Measurements from ENCODE around the gene SLC35F1. TPM values are rescaled to one million over a fixed set of nuclear protein-coding genes. Genes with fewer than 3 reads are reported as not detected.
"Not testable (repeated sequence)": the region's sequence is repeated elsewhere in the genome, so short reads cannot be mapped to it uniquely, and the experiment has no call there.

Gene SLC35F1
- not detected for total RNA-seq

DNA sequence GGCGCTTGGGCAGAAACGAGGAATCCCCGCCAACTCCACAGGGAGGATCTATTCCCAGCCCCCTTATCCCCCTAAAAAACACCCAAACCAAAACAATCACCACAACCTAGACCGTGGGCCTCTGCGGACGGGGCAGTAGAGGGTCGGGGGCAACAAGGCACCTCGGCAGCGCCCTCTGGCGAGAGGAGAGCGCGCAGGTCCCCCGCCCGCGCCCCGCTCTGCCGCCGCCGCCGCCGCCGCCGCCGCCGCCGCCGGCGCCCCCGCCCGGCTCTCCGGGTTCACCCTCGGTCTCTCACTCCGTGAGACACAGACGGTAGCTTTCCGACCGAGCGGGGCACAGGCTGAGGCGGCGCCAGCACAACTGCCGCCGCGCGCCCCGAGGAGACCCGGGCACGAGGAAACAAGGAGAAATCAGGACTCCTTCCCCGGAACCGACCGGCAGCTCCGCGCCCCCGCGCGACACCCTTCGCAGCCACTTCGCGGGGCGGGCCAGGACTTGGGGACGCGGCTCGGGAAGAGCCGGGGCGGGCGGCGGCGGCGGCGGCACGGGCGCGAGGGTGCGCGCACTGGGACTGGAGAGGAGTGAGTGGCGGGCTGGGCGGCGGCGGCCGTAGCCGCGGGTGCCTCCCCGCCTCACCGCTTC is at the start of gene SLC35F1:
TSS of gene SLC35F1 (plus strand) at position 307 of the 643 bp plus-strand sequence.
- ATAC-seq, result no peak

DNA sequence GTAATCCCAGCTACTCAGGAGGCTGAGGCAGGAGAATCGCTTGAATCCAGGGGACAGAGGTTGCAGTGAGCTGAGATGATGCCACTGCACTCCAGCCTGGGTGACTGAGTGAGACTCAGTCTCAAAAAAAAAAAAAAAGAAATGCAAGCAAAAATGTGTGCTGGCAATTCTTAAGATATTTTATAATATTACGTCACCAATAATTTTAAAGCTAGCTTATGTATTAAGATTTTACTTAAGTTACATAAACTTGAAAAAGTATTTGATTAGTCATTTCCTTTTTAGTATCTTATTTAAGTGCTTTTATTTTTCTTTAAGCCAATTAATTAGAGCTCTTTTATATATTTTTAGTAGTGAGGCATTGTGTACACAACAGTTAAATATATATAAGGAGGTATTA is 48.5 kb upstream of the SLC35F1 start:
- ATAC-seq, result not testable (repeated sequence)

GRCh38 chr6:117861545-117861944 is 45.5 kb upstream of the SLC35F1 start:
- no peak for ATAC-seq

DNA sequence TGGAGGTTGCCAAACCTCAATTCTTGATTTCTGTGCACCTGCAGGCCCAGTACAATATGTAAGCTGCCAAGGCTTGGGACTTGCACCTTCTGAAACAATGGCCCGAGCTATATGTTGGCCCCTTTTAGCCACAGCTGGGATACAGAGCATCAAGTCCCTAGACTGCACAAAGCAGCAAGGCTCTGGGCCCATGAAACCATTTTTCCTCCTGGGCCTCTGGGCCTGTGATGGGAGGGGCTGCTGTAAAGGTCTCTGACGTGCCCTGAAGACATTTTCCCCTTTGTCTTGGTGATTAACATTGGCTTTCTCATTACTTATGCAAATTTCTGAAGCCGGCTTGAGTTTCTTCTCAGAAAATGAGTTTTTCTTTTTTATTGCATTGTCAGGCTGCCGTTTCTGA is 40.5 kb upstream of the SLC35F1 start:
- ATAC-seq, result no peak

DNA sequence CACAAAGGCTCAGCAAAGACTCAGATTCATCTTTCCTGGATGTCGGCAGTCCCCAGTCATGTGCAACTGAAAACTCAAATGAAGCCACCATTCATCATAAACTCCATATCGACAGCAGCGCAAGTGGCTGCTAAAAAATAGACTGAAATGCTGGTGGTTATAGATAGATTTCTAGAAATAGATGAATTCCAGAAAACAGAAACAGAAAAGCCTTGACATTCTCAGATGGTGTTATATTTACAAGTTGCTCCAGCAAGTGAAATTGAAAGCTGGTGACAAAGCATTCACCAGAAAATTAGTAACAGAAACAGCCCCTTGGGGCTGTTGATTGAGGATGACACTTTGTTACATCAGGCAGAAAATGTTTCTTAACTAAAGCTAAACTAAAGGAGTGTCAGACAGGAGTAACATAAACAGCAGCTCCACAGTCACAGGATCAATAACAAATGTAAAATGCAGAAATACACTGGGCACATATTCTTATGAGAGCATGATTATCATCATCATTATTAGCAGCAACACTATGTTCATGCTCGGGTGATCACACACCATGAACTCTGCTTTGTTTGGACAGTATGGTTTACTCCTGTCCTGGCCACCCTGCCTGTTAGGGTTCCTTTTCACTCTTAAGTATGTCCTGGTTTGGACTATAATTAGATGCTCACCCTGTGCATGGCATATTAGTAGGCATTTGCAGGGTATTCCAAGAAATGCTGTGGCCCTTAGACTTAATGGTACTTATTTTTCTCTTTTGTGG is 36.4 kb upstream of the SLC35F1 start:
- no peak for ATAC-seq

GRCh38 chr6:117880824-117881223 is 26.2 kb upstream of the SLC35F1 start:
- ATAC-seq, result no peak

DNA sequence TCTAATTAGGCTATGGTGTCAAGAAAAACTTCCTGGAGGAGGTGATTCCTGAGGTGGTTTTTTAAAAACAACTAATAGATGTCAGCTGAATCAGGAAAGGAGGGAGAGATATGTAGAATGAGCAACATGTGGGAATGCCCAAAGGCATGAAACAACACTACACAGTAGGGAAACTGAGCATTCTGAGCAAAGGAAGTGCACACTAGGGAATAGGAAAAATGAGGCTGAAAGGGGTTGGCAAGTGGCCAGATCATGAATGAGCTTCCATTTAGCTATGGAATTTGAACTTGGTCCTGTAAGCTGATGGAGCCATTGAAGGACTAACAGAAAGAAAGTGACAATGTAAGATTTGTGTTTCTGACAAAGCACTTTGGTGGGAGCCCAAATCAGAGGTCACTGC is 16.9 kb upstream of the SLC35F1 start:
- ATAC-seq, result no peak

DNA sequence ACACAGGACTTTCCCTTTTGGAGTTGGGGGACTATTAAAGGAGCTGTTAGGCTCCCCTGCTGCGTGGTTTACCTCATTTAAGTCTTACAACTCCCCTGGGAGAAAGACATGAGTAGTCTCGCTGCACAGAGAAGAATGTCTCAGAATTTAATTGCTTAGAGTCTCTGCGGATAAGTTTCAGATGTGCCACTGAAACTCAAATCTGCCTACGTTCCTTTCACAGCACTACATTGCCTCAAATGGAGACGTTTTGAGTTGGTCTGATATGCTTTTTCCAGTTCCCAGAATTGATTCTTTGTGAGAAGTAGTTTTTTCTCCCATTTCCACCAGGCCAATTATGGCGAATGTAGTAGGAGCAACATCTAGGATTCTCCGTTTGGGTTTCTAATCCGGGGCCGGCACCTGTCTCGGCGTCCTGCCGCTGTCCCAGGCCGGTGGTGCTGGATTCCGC is 532 bp upstream of the SLC35F1 start:
- ATAC-seq, result no peak

DNA sequence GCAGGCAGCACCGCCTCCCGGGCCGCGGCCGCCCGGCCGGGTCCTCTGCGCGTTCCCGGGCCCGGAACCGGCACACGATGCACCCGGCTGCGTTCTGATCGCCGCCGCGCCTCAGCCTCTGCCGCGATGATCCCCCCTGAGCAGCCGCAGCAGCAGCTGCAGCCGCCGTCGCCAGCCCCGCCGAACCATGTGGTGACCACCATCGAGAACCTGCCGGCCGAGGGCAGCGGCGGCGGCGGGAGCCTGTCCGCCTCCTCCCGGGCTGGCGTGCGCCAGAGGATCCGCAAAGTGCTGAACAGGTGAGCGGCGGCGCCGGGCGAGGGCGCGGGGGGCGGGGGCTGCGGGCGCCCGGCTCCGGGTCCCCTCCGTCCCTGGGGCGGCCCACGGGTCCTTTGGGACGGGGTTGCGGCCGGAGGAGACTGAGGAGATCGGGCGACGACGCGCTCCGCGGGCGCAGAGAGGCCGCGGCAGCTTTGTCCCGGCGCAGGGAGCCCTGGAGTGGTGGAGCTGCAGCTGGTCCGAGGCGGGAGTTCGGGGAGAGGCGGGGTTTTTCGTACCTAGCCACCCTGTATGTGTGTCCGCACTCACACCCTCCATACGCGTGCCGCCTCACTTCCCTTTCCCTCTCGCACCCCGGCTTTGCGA is 659 bp downstream of the SLC35F1 start:
- peak; percentile 23 for ATAC-seq

- no peak for ATAC-seq
These were observed 1.4 kb downstream of the SLC35F1 start for GRCh38 chr6:117908246-117909068.

DNA sequence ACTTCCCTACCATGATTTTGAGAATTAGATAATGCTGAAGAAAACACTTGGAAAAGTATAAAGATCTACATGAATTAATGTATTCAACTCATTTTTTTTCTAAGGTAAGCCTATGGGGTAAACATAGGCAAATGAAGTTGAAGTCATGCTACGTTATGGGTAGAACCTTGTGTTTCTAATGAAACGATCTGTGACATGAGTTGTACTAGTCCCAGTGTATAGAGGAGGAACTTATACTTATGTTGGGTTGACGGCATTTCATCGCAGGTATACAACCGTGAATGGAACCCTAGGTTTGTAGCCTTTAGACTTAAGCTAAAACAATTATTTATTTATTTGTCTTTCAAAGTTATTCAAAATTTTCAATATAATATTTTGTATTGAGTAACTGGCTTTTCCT is 2.6 kb downstream of the SLC35F1 start:
- ATAC-seq, result no peak

DNA sequence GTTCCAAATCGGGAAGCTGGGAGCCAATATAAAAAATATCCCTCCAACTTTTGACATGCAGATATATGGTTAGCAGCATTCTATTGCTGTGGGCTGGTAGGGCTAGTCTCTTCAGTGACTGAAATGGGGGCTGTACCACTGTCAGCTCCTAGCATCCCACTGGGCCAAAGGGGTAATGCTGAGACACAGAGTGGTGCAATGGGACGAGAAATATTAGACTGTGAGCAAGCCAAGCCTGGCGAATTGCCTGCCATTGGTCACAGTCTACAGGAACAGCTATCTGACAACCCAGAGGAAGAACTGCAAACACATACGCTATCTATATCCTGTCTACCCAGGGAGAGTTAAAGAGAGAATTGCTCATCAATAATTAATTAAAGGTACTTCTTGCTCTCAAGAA is 3.5 kb downstream of the SLC35F1 start:
- ATAC-seq, result no peak

DNA sequence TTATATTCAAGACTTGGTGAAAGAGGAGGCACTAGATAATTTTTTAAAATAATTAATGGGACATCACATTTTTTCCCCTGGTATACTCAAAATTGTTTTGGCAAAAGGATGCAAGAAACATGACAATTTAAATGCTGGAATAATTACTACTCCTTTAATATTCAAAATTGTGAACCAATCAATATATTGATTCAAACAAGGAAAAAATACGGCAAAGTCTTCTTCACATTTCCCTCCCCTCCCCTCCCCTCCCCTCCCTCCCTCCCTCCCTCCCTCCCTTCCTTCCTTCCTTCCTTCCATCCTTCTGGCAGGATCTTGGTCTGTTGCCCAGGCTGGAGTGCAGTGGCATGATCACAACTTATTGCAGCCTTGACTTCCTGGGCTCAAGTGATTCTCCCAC is 4.1 kb downstream of the SLC35F1 start:
- no peak for ATAC-seq

GRCh38 chr6:117911660-117912059 is 4.6 kb downstream of the SLC35F1 start:
- ATAC-seq, result no peak

DNA sequence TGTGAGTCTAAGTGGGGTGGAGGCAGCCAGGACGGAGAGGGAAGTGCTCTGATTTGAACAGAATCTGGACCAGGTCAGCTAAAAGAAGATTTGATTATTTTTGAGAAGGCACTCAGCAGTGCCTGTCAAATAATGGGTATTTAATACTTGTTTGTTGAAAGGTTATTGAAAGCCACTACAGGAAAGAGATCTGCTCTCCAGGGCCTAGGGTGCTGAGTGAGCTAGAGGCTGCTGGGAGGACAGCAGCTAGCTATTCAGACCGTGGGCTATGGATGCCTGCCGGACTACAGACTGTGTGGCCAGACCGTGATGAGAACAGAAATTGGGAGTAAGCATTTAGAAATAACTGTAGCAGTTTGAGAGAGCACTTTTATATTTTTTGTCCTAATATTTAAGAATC is 8.8 kb downstream of the SLC35F1 start:
- ATAC-seq, result no peak

GRCh38 chr6:117916483-117916882 is 9.4 kb downstream of the SLC35F1 start:
- ATAC-seq, result no peak

GRCh38 chr6:117917176-117917575 is 10.1 kb downstream of the SLC35F1 start:
- ATAC-seq, result no peak

- ATAC-seq, result no peak
These were observed 11.4 kb downstream of the SLC35F1 start for GRCh38 chr6:117918454-117918853.

- ATAC-seq, result no peak
These were observed 12.2 kb downstream of the SLC35F1 start for GRCh38 chr6:117919275-117919674.

DNA sequence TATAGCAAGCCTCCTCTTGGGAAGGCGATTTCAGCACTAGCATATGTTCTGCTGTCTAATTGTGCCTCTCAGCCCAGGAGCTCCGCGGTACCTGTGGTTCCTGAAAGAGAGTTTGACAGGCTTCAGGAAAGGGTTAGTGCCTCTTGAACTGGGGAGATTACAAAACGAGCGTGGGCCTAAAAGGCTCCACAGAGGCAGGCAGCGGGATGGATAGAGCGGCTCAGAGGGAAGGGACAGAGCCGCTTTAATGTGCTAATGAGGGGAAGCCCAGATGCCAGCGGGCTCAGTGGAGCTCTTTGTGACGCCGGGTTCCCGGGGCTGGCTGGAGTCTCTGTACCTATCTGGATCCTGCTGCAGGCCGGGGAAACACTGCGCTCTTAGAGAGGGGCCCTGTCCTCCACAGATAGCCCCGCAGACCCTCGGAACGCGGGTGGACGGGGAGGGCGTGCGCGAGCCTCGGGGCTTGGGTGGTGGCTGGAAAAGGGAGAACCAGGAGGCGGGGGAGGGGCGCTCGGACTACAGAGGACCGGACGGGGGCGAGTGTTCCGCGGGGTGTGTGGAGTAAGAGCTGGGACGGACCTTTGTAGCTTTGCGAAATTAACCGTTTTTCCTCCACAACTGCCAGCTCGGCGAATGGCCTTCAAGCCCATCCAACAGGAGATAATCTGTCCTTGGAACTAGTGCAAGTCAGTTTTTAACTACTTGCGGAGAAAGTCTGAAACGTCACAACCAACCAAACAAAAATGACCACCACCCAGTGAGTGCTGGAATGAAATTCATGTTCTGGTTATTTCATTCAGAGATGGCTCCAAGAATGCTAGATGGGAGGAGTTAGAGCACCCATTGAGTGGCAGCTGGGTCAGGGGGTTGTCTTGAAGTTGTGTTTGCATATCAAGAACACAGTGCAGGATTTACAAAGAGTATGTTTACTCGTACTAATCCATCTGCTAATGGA is 13.0 kb downstream of the SLC35F1 start:
- ATAC-seq, result no peak

DNA sequence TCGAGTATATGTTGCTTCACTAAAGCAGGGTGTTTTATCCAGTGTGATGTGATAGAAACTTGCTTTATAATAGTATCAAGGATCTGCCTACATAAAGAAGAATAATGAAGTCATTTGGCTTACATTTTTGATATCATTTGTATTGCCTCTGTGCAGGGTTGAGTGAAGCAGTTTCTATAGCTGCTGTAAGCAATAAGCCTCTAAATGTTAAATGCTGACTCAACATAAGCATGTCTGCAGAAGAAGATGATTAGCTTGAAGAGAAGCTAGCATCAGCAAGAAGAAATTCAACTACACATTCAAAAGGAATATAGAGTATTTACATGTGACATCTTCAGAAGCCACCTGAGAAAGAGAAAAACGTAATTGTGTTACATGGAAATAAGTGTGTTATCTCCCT is 17.6 kb downstream of the SLC35F1 start:
- no peak for ATAC-seq

- no peak for ATAC-seq
These were observed 20.8 kb downstream of the SLC35F1 start for GRCh38 chr6:117927866-117928265.

Data from esophagus mucosa (tissue), 1 donor.